GM04503 (cell line): ENCODE data around the gene ZNF24.
A peak's percentile ranks its signal among the peaks of the same experiment; 100 is the strongest.

Experiments
- DNase-seq: peaks from one replicate; pipeline ENCODE4 v3.0.0-alpha.2; 2012; ENCODE audit warnings: low read depth

ZNF24 gene

DNA sequence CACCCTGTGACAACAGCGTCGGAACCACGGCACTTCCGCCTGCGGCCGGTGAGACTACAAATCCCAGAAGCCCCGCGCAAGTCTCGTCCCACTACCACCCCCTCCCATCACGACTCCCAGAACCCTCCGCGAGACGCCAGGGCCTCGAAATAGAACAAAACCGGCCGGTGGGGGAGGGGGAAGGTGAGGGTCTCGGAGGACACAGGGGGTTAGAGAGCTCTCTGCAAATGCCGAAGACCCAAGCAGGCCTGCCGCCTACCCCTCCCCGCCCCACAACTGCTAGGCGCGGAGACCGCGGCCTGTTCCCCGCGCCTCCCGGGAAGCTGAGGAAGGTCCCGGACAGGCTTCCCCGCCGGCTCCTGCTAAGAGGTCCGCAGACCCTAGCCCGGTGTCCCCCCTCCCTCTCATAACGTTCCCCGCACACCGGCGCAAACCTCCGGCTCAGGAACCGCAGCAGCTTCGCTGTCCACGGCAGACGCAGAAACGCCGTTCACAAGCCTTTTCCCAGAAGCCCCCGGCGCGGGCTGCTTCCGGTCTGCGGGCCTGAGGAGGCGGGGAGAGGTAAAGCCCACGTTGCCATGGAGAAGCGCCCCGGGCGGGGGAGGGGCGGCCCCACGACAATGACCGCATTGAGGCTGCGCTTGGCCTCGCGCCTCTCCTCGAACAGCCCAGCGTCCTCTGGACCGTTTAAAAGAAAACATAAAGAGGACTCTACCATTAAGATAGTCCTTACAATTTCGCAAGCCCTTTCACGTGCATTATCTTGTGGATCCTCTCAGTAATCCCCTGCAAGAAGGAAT is at the start of gene ZNF24:
Gene ZNF24, minus strand, starts transcription at position 485 of the 800 bp plus-strand sequence. CDS start 3,770 bp downstream, outside the sequence.
- peak; percentile 50 for DNase-seq

DNA sequence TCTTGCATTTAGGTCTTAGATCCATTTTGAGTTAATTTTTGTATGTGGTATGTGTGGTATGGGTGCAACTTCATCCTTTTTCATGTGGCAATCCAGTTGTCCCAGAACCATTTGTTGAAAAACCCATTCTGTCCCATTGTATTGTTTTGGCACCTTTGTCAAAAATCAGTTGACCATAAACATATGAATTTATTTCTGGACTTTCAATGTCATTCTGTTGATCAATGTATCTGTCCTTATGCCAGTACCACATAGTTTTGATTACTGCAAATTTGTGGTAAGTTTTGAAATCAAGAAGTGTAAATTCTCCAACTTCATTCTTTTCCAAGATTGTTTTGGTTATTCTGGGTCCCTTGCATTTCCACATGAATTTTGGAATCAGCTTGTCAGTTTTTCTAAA is 49.5 kb upstream of the ZNF24 start:
- DNase-seq = no peak

DNA sequence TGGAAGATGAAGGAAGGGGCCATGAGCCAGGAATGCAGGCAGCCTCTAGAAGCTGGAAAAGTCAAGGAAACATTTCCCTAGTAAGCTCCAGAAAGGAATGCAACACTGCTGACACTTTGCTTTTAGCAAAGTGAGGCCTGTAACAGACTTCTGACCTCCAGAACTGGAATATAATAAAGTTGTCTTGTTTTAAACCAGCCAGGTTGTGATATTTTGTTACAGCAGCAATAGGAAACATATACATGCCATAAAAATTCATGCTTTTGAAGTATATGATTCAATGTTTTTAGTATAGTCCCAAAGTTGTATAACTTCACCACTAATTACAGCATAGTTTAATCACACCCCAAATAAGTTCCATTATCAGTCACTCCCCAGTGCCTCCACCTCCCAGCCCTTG is 48.2 kb upstream of the ZNF24 start:
- DNase-seq = no peak

GRCh38 chr18:35390951-35391700 is 46.9 kb upstream of the ZNF24 start:
- no peak for DNase-seq

DNA sequence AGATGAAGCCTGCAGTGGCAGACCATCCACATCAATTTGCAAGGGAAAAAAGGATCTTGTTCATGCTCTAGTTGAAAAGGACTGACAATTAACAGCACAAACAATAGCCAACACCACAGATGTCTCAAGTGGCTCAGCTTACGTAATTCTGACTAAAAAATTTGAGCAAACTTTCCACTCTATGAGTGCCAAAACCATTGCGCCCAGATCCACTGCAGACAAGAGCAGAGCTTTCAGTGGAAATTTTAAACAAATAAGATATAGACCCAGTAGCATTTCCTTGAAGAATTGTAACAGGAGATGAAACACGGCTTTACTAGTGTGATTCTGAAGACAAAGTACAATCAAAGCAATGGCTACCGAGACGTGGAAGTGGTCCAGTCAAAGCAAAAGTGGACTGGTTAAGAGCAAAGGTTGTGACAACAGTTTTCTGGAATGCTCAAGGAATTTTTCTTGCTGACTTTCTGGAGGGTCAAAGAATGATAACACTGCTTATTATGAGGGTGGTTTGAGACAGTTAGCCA is 44.9 kb upstream of the ZNF24 start:
- peak; percentile 75 for DNase-seq

GRCh38 chr18:35387152-35387571 is 42.9 kb upstream of the ZNF24 start:
- DNase-seq = no peak

DNA sequence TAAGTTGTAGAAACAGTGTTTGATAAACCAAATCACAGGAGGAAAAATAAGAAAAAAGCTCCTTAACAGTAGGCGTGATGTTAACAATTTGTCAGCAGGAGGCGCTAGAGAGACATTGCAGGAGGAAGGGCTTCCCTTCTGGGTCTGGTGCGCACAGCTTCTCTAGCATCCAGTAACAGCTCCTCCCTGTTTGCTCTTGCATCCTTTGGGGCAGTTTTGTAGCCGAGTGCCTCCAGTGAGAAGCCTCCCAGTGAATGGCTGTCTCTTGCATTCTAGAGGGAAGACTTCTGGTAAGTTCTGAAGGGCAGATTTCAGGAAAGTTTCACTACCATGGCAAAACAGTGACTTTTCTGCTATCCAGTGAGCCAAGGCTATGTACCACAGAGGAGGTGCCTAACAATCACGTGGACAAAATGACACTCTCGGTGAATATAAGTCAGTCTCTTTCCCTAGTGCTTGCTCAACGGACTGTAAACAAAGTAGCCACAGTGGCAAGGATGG is 42.4 kb upstream of the ZNF24 start:
- DNase-seq = no peak

- DNase-seq = no peak
These were observed 38.9 kb upstream of the ZNF24 start for GRCh38 chr18:35383136-35383535.

- no peak for DNase-seq
These were observed 35.2 kb upstream of the ZNF24 start for GRCh38 chr18:35379421-35379820.

GRCh38 chr18:35378574-35378896 is 34.3 kb upstream of the ZNF24 start:
- no peak for DNase-seq

- DNase-seq = no peak
These were observed 33.8 kb upstream of the ZNF24 start for GRCh38 chr18:35377875-35378573.

DNA sequence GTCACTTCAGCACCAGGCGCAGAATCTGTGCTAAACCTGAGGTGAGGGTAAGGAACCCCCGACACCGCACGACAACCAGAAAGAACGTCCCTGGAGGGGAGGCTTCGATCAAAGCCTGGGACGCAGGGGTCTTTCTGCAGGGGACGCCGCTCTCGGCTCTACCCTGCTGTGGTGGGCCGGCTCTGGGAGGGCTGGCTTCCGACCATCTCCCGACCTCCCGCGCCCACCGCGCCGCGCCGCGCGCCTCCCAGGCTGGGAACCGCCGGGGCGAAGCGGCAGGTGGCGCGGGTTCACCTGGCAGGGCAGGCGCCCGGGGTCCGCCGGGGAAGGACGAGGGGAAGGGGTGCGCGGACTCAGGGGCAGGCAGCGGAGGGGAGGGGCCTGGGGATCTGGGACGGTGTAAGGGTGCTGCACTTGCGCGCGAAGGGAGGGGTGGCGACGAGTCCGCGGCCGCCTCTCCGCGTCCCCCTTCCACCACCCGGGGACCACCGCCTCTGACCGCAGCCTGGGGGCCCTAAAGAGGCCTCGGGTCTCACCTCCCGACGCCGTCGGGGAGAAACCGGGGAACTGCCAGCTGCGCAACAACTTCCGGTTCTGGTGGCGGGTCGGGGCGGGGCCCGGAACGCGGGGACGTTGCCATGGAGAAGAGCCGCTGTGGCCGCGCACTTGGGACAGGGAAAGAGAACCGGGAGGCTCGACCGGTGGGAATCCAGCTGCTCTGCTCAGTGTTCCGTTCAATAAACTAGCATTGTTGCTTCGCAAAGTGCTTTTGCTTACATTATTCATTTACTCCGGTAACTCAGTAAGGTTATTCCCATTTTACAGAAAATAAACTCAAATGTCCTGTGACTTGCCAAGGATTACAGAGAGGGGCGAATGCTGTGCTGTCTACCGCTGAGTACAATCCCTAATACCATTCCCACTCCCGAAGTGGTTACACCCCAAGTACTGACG is 32.8 kb upstream of the ZNF24 start, which contains the start of gene ZNF396:
Gene ZNF396, minus strand, starts transcription at position 596 of the 954 bp plus-strand sequence. CDS start 3,045 bp downstream, outside the sequence.
- DNase-seq = no peak

- no peak for DNase-seq
These were observed 32.1 kb upstream of the ZNF24 start for GRCh38 chr18:35376393-35376741.

DNA sequence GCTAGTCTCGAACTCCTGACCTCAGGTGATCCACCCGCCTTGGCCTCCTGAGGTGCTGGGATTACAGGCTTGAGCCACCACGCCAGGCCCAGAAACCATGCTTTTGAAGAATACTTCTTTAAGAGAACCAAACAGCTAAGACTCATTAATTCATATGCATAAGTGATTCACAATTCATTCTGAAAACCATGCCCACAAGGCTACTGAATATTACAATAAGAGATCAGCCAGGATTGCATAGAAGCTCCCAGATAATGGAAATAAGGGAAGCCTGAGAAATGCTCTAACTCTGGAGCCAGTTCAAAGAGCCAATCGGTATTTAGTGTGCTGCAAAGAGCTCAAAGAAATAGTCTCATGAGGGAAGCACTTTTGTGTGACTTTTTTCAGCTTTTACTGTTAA is 30.5 kb upstream of the ZNF24 start:
- no peak for DNase-seq

DNA sequence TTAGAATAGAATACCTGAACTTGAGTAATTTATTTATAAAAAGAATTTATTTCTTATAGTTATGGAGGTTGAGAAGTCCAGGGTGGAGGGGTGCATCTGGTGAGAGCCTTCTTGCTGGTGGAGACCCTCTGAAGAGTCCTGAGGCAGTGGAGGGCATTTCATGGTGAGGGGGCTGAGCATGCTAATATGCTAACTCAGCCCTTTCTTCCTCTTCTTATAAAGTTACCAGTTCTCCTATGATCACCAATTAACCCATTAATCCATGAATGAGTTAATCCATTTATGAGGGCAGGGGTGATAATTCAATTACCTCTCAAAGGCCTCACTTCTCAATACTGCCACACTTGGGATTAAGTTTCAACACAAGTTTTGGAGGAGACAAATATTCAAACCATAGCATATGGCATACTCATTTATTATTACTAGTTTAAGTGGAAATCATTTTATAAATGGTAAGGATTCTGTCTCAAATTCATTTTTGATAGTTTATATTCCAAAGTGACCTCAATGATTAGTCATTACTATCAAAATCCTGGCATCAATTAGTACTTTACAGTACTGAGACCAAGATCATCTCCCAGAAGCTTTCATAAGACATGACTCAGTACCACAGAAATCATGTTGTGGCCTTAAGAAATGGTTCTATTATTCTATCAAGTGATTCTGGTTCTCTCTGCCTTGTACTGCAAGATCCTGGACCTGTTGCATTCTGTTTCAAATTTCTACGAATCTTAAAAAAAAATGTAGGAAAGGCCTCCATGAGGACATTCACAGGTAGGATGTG is 27.4 kb upstream of the ZNF24 start:
- no peak for DNase-seq

DNA sequence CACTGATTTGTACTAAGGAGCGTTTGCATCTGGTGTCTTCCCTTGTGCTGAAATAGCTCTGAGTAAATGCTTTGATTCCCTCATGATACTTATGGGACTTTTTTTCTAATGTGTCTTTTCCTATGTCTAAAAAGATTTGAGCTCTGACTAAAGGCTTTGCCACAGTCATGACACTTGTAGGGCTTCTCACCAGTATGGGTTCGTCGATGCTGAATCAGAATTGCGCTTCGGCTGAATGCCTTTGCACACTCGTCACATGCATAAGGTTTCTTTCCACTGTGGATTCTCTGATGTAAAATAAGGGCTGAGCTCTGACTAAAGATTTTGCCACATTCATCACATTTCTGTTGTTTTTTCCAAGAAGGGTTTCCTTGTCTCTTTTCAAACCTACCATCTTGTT is 24.9 kb upstream of the ZNF24 start:
- DNase-seq = no peak

DNA sequence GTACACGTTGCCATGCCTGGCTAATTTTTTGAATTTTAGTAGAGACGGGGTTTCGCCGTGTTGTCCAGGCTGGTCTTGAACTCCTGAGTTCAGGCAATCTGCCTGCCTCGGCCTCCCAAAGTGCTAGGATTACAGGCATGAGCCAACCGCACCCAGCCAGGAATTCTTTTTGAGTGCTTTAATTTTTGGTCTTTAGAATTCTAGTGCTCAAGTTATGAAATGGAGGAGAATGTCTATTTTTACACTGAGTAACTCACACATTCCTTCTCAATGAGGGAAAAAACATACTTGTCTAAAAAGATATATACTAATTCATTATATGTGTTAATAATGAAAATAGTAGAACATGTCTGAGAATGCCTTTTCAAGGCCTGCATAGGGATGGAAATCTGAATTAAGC is 24.4 kb upstream of the ZNF24 start:
- no peak for DNase-seq

DNA sequence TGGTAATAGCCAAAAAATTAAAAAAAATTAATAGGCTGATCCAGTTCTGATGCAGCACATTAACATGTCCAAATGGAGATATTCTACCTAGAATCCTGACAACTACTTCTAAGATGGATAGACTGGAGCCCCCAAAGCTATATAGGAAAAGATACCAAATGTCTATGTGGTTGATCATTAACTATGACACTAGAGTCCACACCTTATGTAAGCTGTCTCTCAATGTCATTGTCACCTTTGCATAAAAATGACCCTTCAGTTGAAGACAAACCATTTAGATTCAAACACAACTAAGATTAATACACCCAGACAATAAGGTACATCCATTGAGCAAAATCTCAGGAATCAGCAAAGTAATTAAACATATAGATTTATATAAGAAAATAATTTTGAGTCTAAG is 18.3 kb upstream of the ZNF24 start:
- no peak for DNase-seq

GRCh38 chr18:35361570-35362321 is 17.5 kb upstream of the ZNF24 start:
- no peak for DNase-seq

DNA sequence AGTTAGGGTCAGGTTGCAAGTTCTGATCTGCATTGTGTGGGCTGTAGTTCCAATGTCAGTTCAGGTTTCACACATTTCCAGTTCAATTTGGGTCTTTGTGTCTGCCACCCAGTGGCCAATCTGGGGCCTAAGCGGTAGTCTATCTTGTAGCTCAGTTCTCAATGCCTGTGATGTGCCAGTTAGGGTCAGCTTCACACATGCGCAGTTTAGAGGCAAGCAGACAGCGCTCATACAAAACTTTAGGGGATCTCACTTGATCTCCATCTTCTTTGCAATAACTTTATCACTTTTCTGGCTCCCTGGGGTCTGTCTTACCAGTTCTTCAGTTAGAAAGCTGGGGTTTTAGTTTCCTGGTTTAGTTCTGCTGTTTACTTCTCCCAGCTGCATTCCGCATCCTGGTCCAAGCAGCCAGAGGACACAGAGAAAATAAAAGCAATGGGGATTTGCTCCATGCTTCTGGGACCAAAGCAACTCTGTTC is 11.0 kb upstream of the ZNF24 start:
- no peak for DNase-seq
